Suprapubic skin (tissue), 4 donors: ENCODE data around the gene UBE2QL1. TPM values are rescaled to one million over a fixed set of nuclear protein-coding genes. Genes with fewer than 3 reads are reported as not detected.

ENCODE experiments used
- DNase-seq, 2 donors: peaks; one replicate each; pipeline ENCODE4 v3.0.0-alpha.2; 2019; ENCODE audit warnings: low spot score in 2 of 2
- H3K27ac ChIP-seq: fragments of 200-600 bp; sonication (generic); one replicate; pipeline ENCODE4 v1.5.1; 2019
- H3K27me3 ChIP-seq: fragments of 200-600 bp; sonication (generic); one replicate; pipeline ENCODE4 v1.5.1; 2019
- H3K36me3 ChIP-seq: fragments of 200-600 bp; sonication (generic); one replicate; pipeline ENCODE4 v1.5.1; 2019
- H3K4me1 ChIP-seq: fragments of 200-600 bp; sonication (generic); one replicate; pipeline ENCODE4 v1.5.1; 2019
- H3K4me3 ChIP-seq: fragments of 200-600 bp; sonication (generic); one replicate; pipeline ENCODE4 v1.5.1; 2019; ENCODE audit warnings: mild to moderate bottlenecking
- H3K9me3 ChIP-seq: fragments of 200-600 bp; sonication (generic); one replicate; pipeline ENCODE4 v1.5.1; 2019
- CTCF ChIP-seq, 2 donors: fragments of 200-600 bp in 1 of 2; fragments of 450-650 bp in 1 of 2; sonication (generic) in 1 of 2; IDR thresholded peaks; one replicate each; pipeline ENCODE4 v1.5.1; 2016 to 2019; ENCODE audit warnings: antibody characterized with exemption in 2 of 2, mild to moderate bottlenecking in 1 of 2, moderate library complexity in 1 of 2
- EP300 ChIP-seq: sonication (generic); formaldehyde crosslinking; IDR thresholded peaks from one replicate; pipeline ENCODE4 v1.6.1; 2017; ENCODE audit warnings: antibody characterized with exemption
- POLR2A ChIP-seq, 2 donors: fragments of 450-650 bp; IDR thresholded peaks; one replicate each; pipeline ENCODE4 v1.6.1; 2017; ENCODE audit warnings: antibody characterized with exemption in 2 of 2, mild to moderate bottlenecking in 2 of 2, moderate library complexity in 2 of 2
- POLR2AphosphoS5 ChIP-seq, 3 donors: sonication (generic); formaldehyde crosslinking; IDR thresholded peaks; one replicate each; pipeline ENCODE4 v1.6.1; 2017; ENCODE audit warnings: antibody characterized with exemption in 3 of 3
- WGBS: methylation state at CpG from one replicate; pipeline ENCODE4 v1.1.5; 2018; 5-methylcytosine and 5-hydroxymethylcytosine counted together
- total RNA-seq, 4 donors: library from RNA; depleted of rRNA; stranded (reverse); fragments of >200 nt; gene quantifications; one replicate each; pipeline ENCODE4 v1.1.0, GENCODE V29; 2016

The UBE2QL1 gene
- total RNA-seq, 4 donors from 2014 or later = 1.1 to 5.0 (median 3.2) TPM

DNA sequence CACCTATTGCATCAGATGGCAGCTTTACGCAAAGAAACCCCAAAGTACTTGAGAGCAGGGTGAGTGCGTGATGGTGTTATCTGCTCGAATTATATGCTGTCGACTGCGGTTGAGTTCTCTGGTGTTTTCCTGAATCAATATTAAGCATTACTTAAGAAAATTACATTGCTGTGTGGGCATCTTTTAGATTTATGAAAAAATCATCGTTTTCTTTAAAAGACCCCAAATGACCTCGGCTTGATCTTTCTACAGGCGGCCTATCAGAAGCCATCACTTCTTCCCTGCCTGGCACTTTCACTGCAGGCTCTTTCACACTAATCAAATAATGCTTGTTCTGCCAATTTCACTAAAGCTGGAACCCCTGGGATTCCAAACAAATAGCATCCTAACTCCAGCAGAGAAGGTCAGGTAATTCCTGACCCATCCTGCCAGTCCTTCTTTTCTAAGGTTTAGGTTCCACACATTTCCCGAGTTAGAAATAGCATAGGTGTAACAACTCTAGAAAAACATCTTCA is 1.7 kb downstream of the UBE2QL1 start:
- DNase-seq = no peak
- Histone ChIP-seq H3K36me3 (no peaks in the 10 kb centered on the region), H3K9me3 (no peaks in the 10 kb centered on the region), H3K4me1 (peaks cover 19% of the 10 kb centered on the region), H3K4me3 (peak overlapping the region; percentile 54), H3K27me3 (peaks cover 30% of the 10 kb centered on the region), H3K27ac (no peak overlapping the region)
- TF ChIP-seq POLR2AphosphoS5 (IDR thresholded peaks at IDR 0.05) (no peak), POLR2A (IDR thresholded peaks at IDR 0.05) (no peak), EP300 (no peak), CTCF (IDR thresholded peaks at IDR 0.05) (no peak)
- WGBS = 57% methylated on average over 9 of the region's 9 CpGs

GRCh38 chr5:6452622-6453504 is 4.2 kb downstream of the UBE2QL1 start:
- Histone ChIP-seq H3K9me3 (no peaks in the 10 kb centered on the region), H3K27ac (no peak overlapping the region), H3K27me3 (peaks cover 38% of the 10 kb centered on the region), H3K4me3 (no peak overlapping the region), H3K36me3 (no peaks in the 10 kb centered on the region), H3K4me1 (peaks cover 19% of the 10 kb centered on the region)
- no peak for DNase-seq
- WGBS = 80% methylated on average over 9 of the region's 10 CpGs
- TF ChIP-seq POLR2A (IDR thresholded peaks at IDR 0.05) (no peak), EP300 (no peak), POLR2AphosphoS5 (IDR thresholded peaks at IDR 0.05) (no peak), CTCF (IDR thresholded peaks at IDR 0.05) (no peak)

DNA sequence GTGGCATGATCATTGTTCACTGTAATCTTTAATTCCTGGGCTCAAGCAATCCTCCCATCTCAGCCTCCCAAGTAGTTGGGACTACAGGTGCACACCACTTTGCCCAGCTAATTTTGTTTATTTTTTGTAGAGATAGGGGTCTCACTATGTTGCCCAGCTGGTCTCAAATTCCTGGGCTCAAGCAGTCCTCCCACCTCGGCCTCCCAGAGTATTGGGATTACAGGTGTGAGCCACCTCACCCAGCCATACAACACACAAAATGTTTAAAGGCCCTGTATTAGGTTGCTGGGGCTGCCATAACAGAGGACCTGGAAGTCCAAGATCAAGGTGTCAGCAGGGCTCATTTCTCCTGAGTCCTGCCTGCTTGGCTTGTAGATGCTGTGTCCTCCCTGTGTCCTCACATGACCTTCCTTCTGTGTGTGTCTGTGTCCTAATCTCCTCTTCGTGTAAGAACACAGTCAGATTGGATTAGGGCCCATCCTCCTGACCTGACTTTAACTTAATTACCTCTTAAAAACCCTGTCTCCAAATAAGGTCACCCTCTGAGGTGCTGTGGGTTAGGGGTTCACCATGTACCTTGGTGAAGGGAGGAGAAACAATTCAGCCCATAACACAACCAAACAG is 5.4 kb downstream of the UBE2QL1 start:
- peaks cover 34% of the 10 kb centered on the region for H3K27me3 ChIP-seq
- 100% methylated on average over 2 of the region's 2 CpGs for WGBS

DNA sequence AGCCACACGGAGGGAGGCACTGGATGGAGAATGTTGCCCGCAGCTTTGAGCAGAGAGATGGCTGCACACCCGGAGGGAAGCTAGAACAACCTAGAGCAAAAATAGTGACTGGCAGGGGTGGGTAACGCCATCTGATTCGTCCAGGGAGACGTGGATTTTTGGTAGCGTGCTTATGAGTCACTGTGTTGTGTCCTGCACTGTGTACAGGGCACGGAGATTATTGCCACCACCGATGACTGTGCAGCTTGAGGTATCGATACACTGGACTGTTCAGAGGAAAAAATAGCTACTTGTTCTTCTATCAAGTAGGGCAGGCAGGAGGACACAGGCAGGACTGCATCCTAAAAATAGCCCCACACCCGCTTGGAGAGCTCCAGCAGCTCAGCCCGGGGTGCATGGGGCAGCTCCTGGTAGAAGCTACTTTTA is 6.0 kb downstream of the UBE2QL1 start:
- no peak for DNase-seq
- Histone ChIP-seq H3K36me3 (no peaks in the 10 kb centered on the region), H3K27me3 (peaks cover 28% of the 10 kb centered on the region), H3K9me3 (no peaks in the 10 kb centered on the region), H3K4me3 (no peak overlapping the region), H3K4me1 (peaks cover 9% of the 10 kb centered on the region), H3K27ac (no peak overlapping the region)
- TF ChIP-seq POLR2AphosphoS5 (IDR thresholded peaks at IDR 0.05) = no peak
- WGBS = 84% methylated on average over 12 of the region's 12 CpGs

More for the DNA sequence above, 5.4 kb downstream of the UBE2QL1 start:
- no peak for DNase-seq
- Histone ChIP-seq H3K36me3 (no peaks in the 10 kb centered on the region), H3K4me3 (no peak overlapping the region), H3K27ac (no peak overlapping the region), H3K4me1 (peaks cover 15% of the 10 kb centered on the region), H3K9me3 (no peaks in the 10 kb centered on the region)
- TF ChIP-seq POLR2AphosphoS5 (IDR thresholded peaks at IDR 0.05) (no peak), EP300 (no peak), CTCF (IDR thresholded peaks at IDR 0.05) (no peak), POLR2A (IDR thresholded peaks at IDR 0.05) (no peak)

- no peaks in the 10 kb centered on the region for H3K36me3 ChIP-seq
- no peak for DNase-seq
- H3K27me3 ChIP-seq = peaks cover 21% of the 10 kb centered on the region
- no peak for TF ChIP-seq POLR2A (IDR thresholded peaks at IDR 0.05)
- TF ChIP-seq EP300 = no peak
- no peak for TF ChIP-seq CTCF (IDR thresholded peaks at IDR 0.05)
- no peak for TF ChIP-seq POLR2AphosphoS5 (IDR thresholded peaks at IDR 0.05)
- no peak overlapping the region for H3K4me3 ChIP-seq
- H3K9me3 ChIP-seq = no peaks in the 10 kb centered on the region
- peaks cover 5% of the 10 kb centered on the region for H3K4me1 ChIP-seq
- WGBS = 85% methylated on average over 13 of the region's 13 CpGs
- no peak overlapping the region for H3K27ac ChIP-seq
Observed at GRCh38 chr5:6455571-6456200, 7.0 kb downstream of the UBE2QL1 start.
